Upper lobe of right lung (tissue), 1 donor: ENCODE measurements around the gene C4BPA. TPM values are rescaled to one million over a fixed set of nuclear protein-coding genes. Genes with fewer than 3 reads are reported as not detected.

Experiments used
- ATAC-seq: fragments of 200-7000 bp; cut with Tn5 transposase; one replicate; pipeline ENCODE4 v1.9.1; 2020; ENCODE audit warnings: mild to moderate bottlenecking, moderate library complexity
- DNase-seq: peaks from one replicate; pipeline ENCODE4 v3.0.0-alpha.2; 2020
- H3K27ac ChIP-seq: fragments of 200-600 bp; one replicate; pipeline ENCODE4 v1.8.0; 2022
- H3K27me3 ChIP-seq: fragments of 200-600 bp; one replicate; pipeline ENCODE4 v1.8.0; 2022; ENCODE audit warnings: mild to moderate bottlenecking
- H3K36me3 ChIP-seq: fragments of 200-600 bp; one replicate; pipeline ENCODE4 v1.8.0; 2022
- H3K4me1 ChIP-seq: fragments of 200-600 bp; one replicate; pipeline ENCODE4 v1.8.0; 2022
- H3K4me3 ChIP-seq: fragments of 200-600 bp; one replicate; pipeline ENCODE4 v1.8.0; 2022; ENCODE audit warnings: mild to moderate bottlenecking
- H3K9me3 ChIP-seq: fragments of 200-600 bp; one replicate; pipeline ENCODE4 v1.8.0; 2022
- CTCF ChIP-seq: fragments of 200-600 bp; IDR thresholded peaks from one replicate; pipeline ENCODE4 v1.8.0; 2022; ENCODE audit warnings: antibody characterized with exemption
- intact Hi-C: fragments of 100-400 bp; cut with DNase I; formaldehyde crosslinking; loops from one replicate; pipeline ENCODE4 v1.11.0; 2022
- total RNA-seq: library from RNA; stranded (reverse); fragmentation: NEBNext Ultra II Directional; extraction: Animal tissue kit (Norgen Biotek cat#: 25700); gene quantifications from one replicate; pipeline ENCODE4 v1.2.1, GENCODE V29; 2021
- donor health status: DM: no; HTN: yes; CAD: no; lungs with severe emphysema.

Gene C4BPA
- total RNA-seq, 1 donor from 2014 or later: 175 TPM

GRCh38 chr1:207139616-207140015 is 35.6 kb downstream of the C4BPA start:
- no peak for DNase-seq
- Histone ChIP-seq H3K27ac (no peak overlapping the region), H3K4me1 (peaks cover 4% of the 10 kb centered on the region), H3K27me3 (no peaks in the 10 kb centered on the region), H3K36me3 (no peaks in the 10 kb centered on the region), H3K9me3 (no peaks in the 10 kb centered on the region), H3K4me3 (no peak overlapping the region)
- intact Hi-C loops: no loop called here
- TF ChIP-seq CTCF: no peak
- ATAC-seq: no peak

GRCh38 chr1:207140536-207140935 is 36.5 kb downstream of the C4BPA start:
- no peak for TF ChIP-seq CTCF
- Histone ChIP-seq H3K9me3 (no peaks in the 10 kb centered on the region), H3K4me3 (no peak overlapping the region), H3K27me3 (no peaks in the 10 kb centered on the region), H3K36me3 (no peaks in the 10 kb centered on the region), H3K4me1 (no peaks in the 10 kb centered on the region), H3K27ac (no peak overlapping the region)
- no peak for ATAC-seq
- no peak for DNase-seq
- intact Hi-C loops: no loop called here

GRCh38 chr1:207145401-207146058 is 41.5 kb downstream of the C4BPA start:
- no peak overlapping the region for H3K4me3 ChIP-seq
- peak; percentile 72 for ATAC-seq
- intact Hi-C loops: no loop called here
- H3K9me3 ChIP-seq: no peaks in the 10 kb centered on the region
- H3K27ac ChIP-seq: no peak overlapping the region
- DNase-seq: no peak
- H3K36me3 ChIP-seq: no peaks in the 10 kb centered on the region
- H3K4me1 ChIP-seq: no peaks in the 10 kb centered on the region
- no peak for TF ChIP-seq CTCF
- no peaks in the 10 kb centered on the region for H3K27me3 ChIP-seq

- Histone ChIP-seq H3K27ac (no peak overlapping the region), H3K36me3 (no peaks in the 10 kb centered on the region), H3K27me3 (no peaks in the 10 kb centered on the region), H3K4me1 (no peaks in the 10 kb centered on the region), H3K9me3 (no peaks in the 10 kb centered on the region), H3K4me3 (no peak overlapping the region)
- intact Hi-C loops: no loop called here
- DNase-seq: no peak
- no peak for TF ChIP-seq CTCF
- ATAC-seq: no peak
These were observed 47.9 kb downstream of the C4BPA start for GRCh38 chr1:207151920-207152319.

GRCh38 chr1:207152792-207153468 is 48.9 kb downstream of the C4BPA start:
- no peak for DNase-seq
- intact Hi-C loops: no loop called here
- H3K9me3 ChIP-seq: no peaks in the 10 kb centered on the region
- H3K4me1 ChIP-seq: no peaks in the 10 kb centered on the region
- no peak for ATAC-seq
- H3K27ac ChIP-seq: no peak overlapping the region
- H3K4me3 ChIP-seq: no peak overlapping the region
- no peaks in the 10 kb centered on the region for H3K36me3 ChIP-seq
- no peak for TF ChIP-seq CTCF
- H3K27me3 ChIP-seq: no peaks in the 10 kb centered on the region
